ENCODE data around the gene ZG16.
"Not testable (repeated sequence)": the region's sequence is repeated elsewhere in the genome, so short reads cannot be mapped to it uniquely, and the experiment has no call there.

ZG16 gene

DNA sequence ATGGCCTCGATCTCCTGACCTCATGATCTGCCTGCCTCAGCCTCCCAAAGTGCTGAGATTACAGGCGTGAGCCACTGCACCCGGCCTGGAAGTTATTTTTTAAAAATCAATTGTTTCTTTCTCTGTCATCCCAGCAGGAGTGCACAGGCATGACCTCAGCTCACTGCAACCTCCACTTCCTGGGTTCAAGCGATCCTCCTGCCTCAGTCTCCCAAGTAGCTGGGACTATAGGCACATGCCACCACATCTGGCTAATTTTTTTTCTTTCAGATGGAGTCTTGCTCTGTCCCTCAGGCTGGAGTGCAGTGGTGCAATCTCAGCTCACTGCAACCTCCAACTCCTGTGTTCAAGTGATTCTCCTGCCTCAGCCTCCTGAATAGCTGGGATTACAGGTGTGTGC lies 9.1 kb downstream of the ZG16 start:
- DNase-seq (ENCODE audit: low spot score): not testable (repeated sequence)

DNA sequence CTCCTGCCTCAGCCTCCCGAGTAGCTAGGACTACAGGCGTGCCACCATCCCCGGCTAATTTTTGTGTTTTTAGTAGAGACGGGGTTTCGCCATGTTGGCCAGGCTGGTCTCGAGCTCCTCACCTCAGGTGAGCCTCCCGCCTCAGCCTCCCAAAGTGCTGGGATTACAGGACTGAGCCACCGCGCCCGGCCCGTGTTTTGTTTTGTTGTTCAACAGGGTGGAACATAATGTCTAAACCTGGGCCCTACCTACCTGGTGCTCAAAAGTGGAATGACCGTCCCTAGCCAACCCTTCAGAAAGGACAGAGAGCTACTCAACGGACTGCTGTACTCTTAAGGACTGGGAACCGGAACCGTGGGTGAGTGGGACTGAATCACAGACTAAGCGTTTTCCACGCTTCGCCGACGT lies 11.7 kb downstream of the ZG16 start:
- DNase-seq (ENCODE audit: low spot score): no peak

DNA sequence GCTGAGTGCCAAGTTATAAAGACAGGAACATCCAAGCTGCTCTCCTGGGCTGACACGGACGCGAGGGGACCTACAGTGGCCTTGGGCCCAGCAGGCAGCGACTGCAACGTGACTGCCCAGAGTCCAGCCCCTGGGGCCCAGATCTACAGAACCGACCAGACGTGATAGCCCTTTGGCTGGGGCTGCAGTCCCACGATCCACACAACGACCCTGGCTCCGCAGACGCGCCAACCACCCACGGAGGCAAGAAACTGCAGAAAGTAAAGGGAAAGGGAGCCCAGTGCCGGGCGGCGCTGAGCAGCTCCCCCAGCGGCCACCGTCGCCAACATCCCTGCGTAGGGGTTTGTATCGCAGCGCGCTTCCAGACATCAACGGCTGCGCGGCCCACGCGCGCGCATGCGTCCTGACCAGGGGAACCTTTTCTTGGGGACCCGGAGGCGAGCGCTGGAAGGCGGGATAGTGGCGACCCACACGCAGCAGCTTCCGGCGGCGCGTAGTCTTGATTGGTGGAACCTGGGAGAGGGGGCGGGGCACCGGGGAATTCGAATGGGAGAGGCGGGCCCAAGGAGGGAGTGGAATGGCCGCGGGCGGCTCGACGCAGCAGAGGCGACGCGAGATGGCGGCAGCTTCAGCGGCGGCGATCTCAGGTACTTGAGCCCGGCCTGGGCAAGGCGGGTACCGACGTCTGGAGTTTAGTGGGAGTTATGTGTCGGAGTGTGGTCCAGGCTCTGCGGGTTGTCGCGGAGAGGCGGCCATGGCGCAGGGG lies 12.3 kb downstream of the ZG16 start, which contains the start of gene KIF22:
KIF22 (plus strand) TSS at position 569 of the 766 bp plus-strand sequence; CDS start at position 578, 9 bp downstream.
- DNase-seq (ENCODE audit: low spot score): peak; percentile 99

DNA sequence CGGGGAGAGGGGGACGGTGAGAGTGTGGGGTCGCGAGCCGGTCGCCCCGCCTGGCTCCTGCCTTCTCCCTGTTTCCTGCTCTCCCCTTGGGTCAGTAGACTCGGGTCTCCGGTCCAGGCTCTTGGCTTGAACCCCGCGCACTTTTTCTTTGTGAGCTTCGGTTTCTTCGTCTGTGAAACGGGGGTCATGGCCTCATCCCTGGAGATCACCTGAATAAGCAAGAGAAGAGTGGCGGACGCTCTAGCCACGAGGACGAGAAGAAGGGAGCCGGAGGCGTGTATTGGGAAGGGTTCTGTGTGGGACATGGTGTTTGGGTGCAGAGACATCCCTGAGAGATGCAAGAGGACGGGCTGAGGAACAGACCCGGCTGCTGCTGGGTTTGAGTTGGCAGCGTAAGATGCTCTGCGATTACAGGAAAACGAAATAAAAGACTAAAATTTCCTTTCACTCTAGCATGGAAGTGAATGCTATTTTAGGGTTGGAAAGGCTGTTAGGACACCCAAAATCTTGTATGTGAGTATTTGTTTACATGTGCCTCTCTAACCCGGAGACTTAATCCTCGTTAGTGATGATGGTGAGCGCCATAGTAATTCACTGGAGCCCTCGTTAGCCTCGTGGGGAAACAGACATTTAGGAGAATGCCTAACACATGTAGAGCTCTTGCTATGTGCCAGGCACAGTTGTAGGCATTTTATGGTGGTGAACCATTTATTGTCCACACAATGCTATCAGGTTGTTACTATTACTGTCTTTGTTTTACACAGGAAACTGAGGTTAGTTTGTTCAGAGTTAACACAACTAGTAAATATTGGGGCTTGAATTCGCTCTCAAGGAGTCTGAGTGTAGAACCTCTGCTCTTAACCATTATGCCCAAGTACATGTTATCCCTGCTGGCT lies 13.1 kb downstream of the ZG16 start:
- DNase-seq (ENCODE audit: low spot score): peak; percentile 48

DNA sequence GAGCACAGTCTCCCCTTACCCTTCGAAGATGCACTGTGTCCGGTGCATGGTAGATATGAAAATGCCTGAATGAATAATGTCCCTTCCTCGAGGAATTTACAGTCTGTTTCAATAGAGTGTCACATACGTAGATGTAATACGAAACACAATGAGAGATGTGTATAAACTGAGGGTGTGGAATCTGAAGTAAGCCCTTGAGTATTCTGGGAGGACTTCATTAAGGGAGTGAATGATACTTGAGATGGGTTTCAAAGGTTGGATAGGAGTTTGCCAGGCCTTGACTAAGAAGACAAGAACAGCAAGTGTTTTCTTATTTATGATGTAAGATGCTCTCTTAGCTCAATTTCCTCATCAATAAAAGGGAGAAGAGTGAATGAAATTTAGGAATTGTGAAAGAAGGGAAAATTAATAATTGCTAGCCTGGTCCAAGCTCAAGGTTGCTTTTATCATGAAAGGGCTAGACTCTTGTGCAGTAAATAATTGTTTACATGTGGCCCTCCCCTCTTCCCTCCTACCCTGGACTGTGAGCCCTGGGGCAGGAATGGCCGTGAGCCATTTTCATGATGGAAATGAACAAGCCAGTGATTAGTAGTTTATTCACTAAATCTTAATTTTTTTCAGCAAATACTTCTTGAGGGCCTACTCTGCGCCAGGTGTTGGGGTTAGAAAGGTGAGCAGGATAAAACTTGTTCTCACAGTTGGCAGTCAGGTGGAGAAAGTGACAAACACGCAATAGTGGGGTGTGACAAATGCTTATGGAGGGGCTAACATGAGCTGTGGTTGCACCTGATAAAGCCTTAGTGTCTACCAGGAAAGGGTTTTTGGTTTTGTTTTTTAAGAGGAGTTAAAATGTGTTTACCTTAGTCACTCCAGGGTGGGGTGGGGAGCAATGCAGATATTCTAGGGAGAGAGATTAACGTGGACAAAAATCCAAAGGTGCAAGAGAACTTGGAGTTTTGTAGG lies 14.1 kb downstream of the ZG16 start:
- no peak for DNase-seq (ENCODE audit: low spot score)

DNA sequence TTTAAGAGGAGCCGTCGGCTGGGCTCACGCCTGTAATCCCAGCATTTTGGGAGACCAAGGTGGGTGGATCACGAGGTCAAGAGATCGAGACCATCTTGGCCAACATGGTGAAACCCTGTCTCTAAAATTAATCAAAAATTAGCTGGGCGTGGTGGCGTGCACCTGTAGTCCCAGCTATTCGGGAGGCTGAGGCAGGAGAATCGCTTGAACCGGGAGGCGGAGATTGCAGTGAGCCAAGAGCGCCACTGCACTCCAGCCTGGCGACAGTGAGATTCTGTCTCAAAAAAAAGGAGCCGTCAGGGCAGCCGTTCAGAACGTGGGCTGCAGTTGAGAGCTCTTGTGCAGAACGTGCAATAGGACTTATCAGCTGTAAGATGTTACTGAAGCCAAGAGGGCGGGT lies 15.1 kb downstream of the ZG16 start:
- not testable (repeated sequence) for DNase-seq (ENCODE audit: low spot score)

DNA sequence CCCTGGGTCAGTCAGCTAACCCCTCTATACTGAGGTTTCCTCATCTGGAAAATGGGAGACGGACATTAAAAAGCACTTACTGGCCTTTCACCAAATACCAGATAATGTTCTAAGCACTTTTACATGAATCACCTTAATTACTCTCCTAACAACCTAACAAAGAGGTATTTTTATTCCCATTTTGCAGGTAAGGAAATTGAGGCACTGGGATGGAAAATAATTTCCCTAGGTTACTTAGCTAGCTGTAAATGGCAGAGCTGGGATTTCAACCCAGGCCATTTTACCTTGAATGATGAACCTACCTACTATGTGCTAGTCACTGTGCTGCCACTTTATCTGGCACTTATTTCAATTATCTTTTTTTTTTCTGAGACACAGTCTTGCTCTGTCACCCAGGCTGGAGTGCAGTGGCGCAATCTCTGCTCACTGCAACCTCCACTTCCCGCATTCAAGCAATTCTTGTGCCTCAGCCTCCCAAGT lies 16.2 kb downstream of the ZG16 start:
- DNase-seq (ENCODE audit: low spot score): no peak

DNA sequence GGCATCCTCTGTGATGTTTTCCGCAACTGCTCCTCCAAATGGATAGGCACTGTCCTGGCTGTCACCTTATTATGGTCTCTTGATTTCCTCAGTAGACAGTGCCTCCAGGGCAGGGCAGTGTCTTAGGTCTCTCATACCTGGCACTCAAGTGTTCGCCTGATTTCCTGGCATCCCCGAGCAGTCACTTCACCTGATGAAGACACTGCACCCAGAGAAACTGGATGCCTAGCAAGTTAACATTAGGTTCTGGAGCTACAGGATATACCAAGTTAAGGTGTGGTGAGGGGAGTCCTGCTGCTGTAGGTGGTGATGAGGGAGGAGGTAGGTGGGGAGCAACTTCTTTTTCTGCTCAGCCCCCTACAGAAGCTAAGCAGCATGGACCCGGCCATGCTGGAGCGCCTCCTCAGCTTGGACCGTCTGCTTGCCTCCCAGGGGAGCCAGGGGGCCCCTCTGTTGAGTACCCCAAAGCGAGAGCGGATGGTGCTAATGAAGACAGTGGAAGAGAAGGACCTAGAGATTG lies 24.4 kb downstream of the ZG16 start:
- no peak for DNase-seq (ENCODE audit: low spot score)

DNA sequence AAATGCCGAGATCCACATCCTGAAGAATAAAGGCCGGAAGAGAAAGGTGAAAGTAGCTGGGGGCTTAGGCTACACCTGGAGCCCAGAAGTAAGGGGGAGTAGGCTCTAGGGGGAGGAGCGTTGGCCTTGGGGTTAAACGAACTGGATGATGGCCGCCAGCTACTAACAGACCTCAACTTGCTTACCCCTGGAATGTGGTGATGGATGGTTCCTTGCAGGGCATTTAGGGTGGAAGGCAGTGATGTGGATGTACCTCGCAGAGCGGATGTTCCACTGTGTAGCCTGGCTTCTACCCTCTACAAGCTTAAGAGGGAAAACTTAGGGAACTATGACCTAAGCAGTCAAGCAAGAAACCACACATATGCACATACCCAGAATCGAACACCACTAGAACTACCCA lies 26.0 kb downstream of the ZG16 start:
- no peak for DNase-seq (ENCODE audit: low spot score)

DNA sequence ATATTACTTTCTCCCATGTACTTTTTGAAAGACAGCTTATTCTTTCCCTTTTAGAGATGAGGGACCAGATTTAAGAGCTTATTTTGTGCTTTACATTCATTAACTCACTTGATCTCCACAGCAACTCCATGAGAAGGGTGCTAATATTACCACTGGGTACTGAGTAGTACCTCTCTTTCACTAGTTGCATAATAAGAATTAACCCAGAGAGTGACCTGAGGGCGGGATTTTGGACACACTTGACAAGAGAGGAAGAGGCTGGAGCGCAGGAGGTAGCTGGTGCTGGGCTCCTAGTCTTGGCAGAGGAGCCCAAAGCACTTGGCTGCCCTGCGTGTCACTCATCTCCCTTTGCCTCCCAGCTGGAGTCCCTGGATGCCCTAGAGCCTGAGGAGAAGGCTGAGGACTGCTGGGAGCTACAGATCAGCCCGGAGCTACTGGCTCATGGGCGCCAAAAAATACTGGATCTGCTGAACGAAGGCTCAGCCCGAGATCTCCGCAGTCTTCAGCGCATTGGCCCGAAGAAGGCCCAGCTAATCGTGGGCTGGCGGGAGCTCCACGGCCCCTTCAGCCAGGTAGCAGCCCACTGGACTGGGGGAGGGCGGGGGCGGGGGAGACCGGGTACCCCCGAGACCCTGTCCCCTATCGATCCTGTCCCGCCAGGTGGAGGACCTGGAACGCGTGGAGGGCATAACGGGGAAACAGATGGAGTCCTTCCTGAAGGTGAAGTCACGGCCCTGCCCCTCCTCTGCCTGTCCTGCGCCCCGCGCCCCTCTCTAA lies 26.6 kb downstream of the ZG16 start:
- peak; percentile 45 for DNase-seq (ENCODE audit: low spot score)

DNA sequence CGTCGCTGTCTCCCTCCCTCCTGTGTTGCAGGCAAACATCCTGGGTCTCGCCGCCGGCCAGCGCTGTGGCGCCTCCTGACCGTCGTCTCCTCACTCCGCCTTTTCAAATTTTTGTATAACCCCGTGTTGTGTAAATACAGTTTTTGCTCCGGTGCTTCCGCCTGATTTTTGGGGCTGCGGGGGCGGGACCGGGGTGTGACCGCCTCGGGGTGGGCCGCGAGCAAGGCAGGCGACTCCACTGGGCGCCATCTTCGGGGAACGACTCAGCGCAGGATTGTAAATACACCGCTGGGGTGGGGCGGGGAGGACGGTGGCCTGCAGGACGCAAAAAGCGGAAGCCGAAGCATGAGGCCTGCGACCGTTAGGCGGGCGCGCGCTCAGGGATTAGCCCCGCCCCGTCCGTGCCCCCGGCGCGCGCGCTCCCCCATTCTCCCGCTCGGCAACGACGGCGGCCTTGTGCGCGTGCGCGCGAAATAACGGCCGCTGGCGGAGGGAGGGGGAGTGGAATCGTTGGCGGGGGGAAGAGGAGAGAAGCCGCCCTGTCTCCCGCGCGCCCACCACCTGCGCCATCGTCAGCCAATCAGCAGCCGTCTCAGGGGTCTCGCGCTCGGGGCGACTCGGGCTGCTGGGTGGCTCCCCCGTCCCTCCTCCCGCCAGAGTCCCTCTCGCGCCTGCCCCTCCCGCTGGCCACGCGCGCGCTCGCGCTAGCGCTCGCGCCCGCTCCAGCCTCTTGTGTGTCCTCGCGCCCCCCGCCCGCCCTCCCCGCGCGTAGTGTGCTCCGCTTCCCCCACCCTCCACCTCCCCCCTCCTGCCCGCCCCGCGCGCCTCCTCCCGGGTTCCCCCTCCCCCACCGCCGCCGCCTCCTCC lies 27.4 kb downstream of the ZG16 start:
- DNase-seq (ENCODE audit: low spot score): peak; percentile 98

DNA sequence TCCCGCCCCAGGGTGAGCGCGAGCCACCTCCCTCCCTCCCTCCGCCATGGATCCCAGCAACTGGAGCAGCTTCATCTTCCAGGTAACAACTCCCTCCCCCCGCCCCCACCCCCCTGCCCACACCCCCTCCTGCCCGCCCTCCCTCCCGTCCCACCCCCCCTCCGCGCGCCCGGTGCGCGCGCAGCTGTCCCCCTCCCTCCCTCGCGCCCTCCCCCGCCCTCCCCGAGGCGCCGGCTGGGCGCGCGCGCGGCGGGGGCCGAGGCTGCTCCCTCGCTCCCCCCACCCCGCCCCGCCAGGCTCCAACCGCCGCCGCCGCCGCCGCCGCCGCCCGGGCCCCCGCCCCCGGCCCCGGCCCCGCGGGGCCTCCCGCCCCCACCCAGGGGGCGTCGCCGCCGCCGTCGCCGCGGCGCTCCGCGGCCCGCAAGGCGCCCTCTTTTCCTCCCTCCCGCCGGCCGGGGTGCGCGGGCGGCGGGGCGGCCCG lies 28.1 kb downstream of the ZG16 start, which contains the start of gene MAZ:
MAZ (plus strand) TSS at position 431 of the 481 bp plus-strand sequence. CDS start 173 bp downstream, outside the sequence.
- DNase-seq (ENCODE audit: low spot score): no peak

DNA sequence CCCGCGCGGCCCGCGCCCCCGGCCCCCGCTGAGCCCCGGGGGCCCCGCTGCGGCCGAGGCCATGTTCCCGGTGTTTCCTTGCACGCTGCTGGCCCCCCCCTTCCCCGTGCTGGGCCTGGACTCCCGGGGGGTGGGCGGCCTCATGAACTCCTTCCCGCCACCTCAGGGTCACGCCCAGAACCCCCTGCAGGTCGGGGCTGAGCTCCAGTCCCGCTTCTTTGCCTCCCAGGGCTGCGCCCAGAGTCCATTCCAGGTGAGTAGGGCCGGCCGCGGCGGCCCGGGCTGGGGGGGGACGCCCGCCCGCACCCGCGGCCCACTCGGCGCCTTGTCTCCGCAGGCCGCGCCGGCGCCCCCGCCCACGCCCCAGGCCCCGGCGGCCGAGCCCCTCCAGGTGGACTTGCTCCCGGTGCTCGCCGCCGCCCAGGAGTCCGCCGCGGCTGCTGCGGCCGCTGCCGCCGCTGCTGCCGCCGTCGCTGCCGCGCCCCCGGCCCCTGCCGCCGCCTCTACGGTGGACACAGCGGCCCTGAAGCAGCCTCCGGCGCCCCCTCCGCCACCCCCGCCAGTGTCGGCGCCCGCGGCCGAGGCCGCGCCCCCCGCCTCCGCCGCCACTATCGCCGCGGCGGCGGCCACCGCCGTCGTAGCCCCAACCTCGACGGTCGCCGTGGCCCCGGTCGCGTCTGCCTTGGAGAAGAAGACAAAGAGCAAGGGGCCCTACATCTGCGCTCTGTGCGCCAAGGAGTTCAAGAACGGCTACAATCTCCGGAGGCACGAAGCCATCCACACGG lies 28.8 kb downstream of the ZG16 start:
- DNase-seq (ENCODE audit: low spot score): peak; percentile 71

DNA sequence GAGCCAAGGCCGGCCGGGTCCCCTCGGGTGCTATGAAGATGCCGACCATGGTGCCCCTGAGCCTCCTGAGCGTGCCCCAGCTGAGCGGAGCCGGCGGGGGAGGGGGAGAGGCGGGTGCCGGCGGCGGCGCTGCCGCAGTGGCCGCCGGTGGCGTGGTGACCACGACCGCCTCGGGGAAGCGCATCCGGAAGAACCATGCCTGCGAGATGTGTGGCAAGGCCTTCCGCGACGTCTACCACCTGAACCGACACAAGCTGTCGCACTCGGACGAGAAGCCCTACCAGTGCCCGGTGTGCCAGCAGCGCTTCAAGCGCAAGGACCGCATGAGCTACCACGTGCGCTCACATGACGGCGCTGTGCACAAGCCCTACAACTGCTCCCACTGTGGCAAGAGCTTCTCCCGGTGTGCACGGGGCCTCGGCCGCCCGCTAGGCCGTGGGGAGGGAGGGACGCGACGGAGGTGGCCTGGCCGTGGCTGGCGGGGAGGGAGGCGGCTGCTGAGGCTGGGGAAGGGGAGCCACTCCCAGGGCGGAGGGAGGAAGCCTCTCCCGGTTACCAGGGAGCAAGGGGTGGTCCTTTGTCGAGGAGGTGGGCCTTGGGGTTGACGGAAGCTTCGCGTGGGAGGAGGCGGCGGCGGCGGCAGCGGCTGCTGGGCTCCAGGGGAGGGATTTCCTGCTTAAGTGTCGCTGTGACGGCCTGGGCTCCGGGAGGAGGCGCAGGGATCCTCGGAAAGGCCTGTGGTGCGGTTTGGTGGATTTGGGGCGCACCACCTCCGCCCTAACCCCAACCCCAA lies 29.6 kb downstream of the ZG16 start:
- DNase-seq (ENCODE audit: low spot score): peak; percentile 93

DNA sequence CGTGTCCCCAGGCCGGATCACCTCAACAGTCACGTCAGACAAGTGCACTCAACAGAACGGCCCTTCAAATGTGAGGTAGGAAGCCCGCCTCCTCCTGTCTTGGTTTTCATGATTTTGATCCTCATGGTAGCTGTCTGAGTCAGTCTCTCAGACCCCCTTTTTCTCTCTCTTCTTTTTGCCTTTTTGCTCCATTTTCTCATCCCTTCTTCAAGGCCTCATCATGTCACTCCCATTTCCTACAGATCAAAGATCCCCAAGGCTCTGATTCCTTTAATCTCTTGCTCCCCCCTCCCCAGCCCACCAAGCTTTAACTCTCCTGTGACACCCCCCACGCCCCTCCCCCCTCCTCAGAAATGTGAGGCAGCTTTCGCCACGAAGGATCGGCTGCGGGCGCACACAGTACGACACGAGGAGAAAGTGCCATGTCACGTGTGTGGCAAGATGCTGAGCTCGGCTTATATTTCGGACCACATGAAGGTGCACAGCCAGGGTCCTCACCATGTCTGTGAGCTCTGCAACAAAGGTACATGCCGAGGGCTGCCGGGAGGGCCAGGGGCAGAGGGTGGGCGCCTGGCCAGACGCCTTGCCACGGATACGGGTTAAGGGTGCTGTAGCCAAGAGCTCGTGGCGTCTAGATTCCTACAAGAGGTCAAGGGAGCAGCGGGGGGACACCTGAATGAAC lies 30.3 kb downstream of the ZG16 start:
- DNase-seq (ENCODE audit: low spot score): no peak

DNA sequence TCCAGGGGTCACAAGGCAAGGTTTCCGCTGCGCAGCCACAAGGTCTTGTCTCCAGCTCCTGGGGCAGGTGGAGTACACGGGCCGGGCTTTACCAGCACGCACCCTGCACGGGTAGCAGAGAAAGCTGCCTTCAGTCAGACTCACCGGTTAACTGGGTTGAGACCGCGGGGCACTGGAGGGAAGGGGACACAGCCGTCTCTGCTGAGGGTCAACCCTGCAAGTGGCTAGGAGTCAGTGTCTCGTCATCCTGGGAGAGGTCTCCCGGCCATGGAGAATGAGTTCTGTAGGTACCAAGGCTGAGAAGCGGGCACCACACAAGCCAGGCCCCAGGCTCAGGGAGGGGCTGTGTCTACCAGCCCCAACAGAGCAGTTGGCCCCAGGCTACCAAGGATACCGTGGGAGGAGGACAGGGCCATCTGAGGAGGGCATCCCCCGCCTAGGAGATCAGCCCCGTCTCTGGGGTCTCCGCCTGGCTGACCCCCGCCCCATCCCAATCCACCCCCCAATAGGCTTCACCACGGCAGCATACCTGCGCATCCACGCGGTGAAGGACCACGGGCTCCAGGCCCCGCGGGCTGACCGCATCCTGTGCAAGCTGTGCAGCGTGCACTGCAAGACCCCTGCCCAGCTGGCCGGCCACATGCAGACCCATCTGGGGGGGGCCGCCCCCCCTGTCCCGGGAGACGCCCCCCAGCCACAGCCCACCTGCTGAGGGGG lies 31.1 kb downstream of the ZG16 start:
- no peak for DNase-seq (ENCODE audit: low spot score)

Data from NAMALWA (cell line).